HEK293 (cell line): Measurements from ENCODE around the gene MPPED1.

ENCODE experiments used
- GLI4 ChIP-seq: fragments of 450-650 bp; formaldehyde crosslinking; IDR thresholded peaks from 2 replicates; pipeline ENCODE4 v1.5.1; 2016; ENCODE audit warnings: missing biosample characterization, missing genetic modification characterization
- IKZF3 ChIP-seq: fragments of 450-650 bp; IDR thresholded peaks from 2 replicates; pipeline ENCODE4 v1.5.0; 2018; ENCODE audit warnings: missing biosample characterization, mild to moderate bottlenecking, missing genetic modification characterization, moderate library complexity
- OVOL3 ChIP-seq: fragments of 450-650 bp; formaldehyde crosslinking; IDR thresholded peaks from 2 replicates; pipeline ENCODE4 v1.5.1; 2016; ENCODE audit warnings: missing biosample characterization, missing genetic modification characterization
- PRDM2 ChIP-seq: fragments of 450-650 bp; formaldehyde crosslinking; IDR thresholded peaks from 2 replicates; pipeline ENCODE4 v1.5.1; 2016; ENCODE audit warnings: missing biosample characterization, missing genetic modification characterization, borderline replicate concordance
- YY1 ChIP-seq: fragments of 450-650 bp; formaldehyde crosslinking; IDR thresholded peaks from 2 replicates; pipeline ENCODE4 v1.5.1; 2018; ENCODE audit warnings: missing biosample characterization, missing genetic modification characterization
- ZBTB1 ChIP-seq: fragments of 450-650 bp; formaldehyde crosslinking; IDR thresholded peaks from 2 replicates; pipeline ENCODE4 v1.5.1; 2016; ENCODE audit warnings: missing biosample characterization, missing genetic modification characterization
- ZFHX2 ChIP-seq: fragments of 450-650 bp; formaldehyde crosslinking; conservative IDR thresholded peaks from 2 replicates; pipeline ENCODE4 v1.5.1; 2016; ENCODE audit warnings: missing biosample characterization, missing genetic modification characterization
- ZNF10 ChIP-seq: fragments of 450-650 bp; formaldehyde crosslinking; IDR thresholded peaks from 2 replicates; pipeline ENCODE4 v1.5.1; 2017; ENCODE audit warnings: missing biosample characterization, missing genetic modification characterization
- ZNF239 ChIP-seq: fragments of 450-650 bp; formaldehyde crosslinking; IDR thresholded peaks from 2 replicates; pipeline ENCODE4 v1.5.1; 2016; ENCODE audit warnings: missing biosample characterization, missing genetic modification characterization
- ZNF549 ChIP-seq: fragments of 450-650 bp; IDR thresholded peaks from 2 replicates; pipeline ENCODE4 v1.5.1; 2018; ENCODE audit warnings: missing biosample characterization, missing genetic modification characterization, mild to moderate bottlenecking, inconsistent platforms, moderate library complexity
- TF ChIP-seq, protein P1 (sequence below): fragments of 450-650 bp; formaldehyde crosslinking; IDR thresholded peaks from 2 replicates; pipeline ENCODE4 v1.5.1; 2016; ENCODE audit warnings: missing biosample characterization, missing genetic modification characterization
- TF ChIP-seq, protein P2 (sequence below): fragments of 450-650 bp; IDR thresholded peaks from 2 replicates; pipeline ENCODE4 v1.5.1; 2018; ENCODE audit warnings: missing biosample characterization, missing genetic modification characterization
- TF ChIP-seq, protein P3 (sequence below): sonication (generic); formaldehyde crosslinking; IDR thresholded peaks from 2 replicates; pipeline ENCODE4 v1.8.1; 2022; ENCODE audit warnings: mild to moderate bottlenecking, moderate library complexity, missing genetic modification reagents

GRCh38 chr22:43470941-43471585 lies 59.2 kb downstream of the MPPED1 start:
- TF ChIP-seq, protein P1, sequence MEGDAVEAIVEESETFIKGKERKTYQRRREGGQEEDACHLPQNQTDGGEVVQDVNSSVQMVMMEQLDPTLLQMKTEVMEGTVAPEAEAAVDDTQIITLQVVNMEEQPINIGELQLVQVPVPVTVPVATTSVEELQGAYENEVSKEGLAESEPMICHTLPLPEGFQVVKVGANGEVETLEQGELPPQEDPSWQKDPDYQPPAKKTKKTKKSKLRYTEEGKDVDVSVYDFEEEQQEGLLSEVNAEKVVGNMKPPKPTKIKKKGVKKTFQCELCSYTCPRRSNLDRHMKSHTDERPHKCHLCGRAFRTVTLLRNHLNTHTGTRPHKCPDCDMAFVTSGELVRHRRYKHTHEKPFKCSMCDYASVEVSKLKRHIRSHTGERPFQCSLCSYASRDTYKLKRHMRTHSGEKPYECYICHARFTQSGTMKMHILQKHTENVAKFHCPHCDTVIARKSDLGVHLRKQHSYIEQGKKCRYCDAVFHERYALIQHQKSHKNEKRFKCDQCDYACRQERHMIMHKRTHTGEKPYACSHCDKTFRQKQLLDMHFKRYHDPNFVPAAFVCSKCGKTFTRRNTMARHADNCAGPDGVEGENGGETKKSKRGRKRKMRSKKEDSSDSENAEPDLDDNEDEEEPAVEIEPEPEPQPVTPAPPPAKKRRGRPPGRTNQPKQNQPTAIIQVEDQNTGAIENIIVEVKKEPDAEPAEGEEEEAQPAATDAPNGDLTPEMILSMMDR, result no peak
- TF ChIP-seq PRDM2 (tag by site-specific recombination), result no peak
- TF ChIP-seq, protein P2, sequence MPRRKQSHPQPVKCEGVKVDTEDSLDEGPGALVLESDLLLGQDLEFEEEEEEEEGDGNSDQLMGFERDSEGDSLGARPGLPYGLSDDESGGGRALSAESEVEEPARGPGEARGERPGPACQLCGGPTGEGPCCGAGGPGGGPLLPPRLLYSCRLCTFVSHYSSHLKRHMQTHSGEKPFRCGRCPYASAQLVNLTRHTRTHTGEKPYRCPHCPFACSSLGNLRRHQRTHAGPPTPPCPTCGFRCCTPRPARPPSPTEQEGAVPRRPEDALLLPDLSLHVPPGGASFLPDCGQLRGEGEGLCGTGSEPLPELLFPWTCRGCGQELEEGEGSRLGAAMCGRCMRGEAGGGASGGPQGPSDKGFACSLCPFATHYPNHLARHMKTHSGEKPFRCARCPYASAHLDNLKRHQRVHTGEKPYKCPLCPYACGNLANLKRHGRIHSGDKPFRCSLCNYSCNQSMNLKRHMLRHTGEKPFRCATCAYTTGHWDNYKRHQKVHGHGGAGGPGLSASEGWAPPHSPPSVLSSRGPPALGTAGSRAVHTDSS (tag by site-specific recombination), result no peak
- TF ChIP-seq ZFHX2, result no peak
- no peak for TF ChIP-seq YY1 (tag by site-specific recombination)
- no peak for TF ChIP-seq ZBTB1
- TF ChIP-seq OVOL3, result no peak
- no peak for TF ChIP-seq ZNF10 (tag by site-specific recombination)
- TF ChIP-seq GLI4 (tag by site-specific recombination), result no peak
- no peak for TF ChIP-seq ZNF239 (tag by site-specific recombination)
- no peak for TF ChIP-seq ZNF549 (tag by site-specific recombination)
- no peak for TF ChIP-seq IKZF3
- TF ChIP-seq, protein P3, sequence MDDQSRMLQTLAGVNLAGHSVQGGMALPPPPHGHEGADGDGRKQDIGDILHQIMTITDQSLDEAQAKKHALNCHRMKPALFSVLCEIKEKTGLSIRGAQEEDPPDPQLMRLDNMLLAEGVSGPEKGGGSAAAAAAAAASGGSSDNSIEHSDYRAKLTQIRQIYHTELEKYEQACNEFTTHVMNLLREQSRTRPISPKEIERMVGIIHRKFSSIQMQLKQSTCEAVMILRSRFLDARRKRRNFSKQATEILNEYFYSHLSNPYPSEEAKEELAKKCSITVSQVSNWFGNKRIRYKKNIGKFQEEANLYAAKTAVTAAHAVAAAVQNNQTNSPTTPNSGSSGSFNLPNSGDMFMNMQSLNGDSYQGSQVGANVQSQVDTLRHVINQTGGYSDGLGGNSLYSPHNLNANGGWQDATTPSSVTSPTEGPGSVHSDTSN (CRISPR knock-in tag), result no peak
